Right renal pelvis (tissue), 4 donors: ENCODE results near the gene RTTN. TPM values are rescaled to one million over a fixed set of nuclear protein-coding genes. Genes with fewer than 3 reads are reported as not detected.

Experiments
- DNase-seq, 4 donors: peaks; one replicate each; pipeline ENCODE4 v3.0.0-alpha.2; 2013; ENCODE audit warnings: low read depth in 4 of 4, low spot score in 3 of 4, missing footprints in 1 of 4
- polyA plus RNA-seq, 4 donors: library from polyadenylated mRNA; unstranded; fragments of 120-200 nt; gene quantifications; one replicate each; pipeline ENCODE4 v1.2.1, GENCODE V29; 2013; ENCODE audit not compliant: insufficient read length in 4 of 4

The RTTN gene
- polyA plus RNA-seq, 4 donors: 17.2 to 20.2 (median 18.9) TPM

- DNase-seq: no peak
Measured at GRCh38 chr18:70085641-70086040, 119.8 kb downstream of the RTTN start.

- no peak for DNase-seq
Measured at GRCh38 chr18:70082430-70082829, 123.1 kb downstream of the RTTN start.

GRCh38 chr18:70078106-70078505 lies 127.4 kb downstream of the RTTN start:
- DNase-seq: no peak

GRCh38 chr18:70075906-70076305 lies 129.6 kb downstream of the RTTN start:
- DNase-seq: no peak

GRCh38 chr18:70074116-70074515 lies 131.4 kb downstream of the RTTN start:
- no peak for DNase-seq

- DNase-seq: no peak
Measured at GRCh38 chr18:70073432-70073831, 132.1 kb downstream of the RTTN start.

- DNase-seq: peak in 1 of 4 donors; percentile 8
Measured at GRCh38 chr18:70072678-70073077, 132.8 kb downstream of the RTTN start.

- no peak for DNase-seq
Measured at GRCh38 chr18:70069965-70070364, 135.5 kb downstream of the RTTN start.

- DNase-seq: no peak
Measured at GRCh38 chr18:70069382-70069781, 136.1 kb downstream of the RTTN start.

- no peak for DNase-seq
Measured at GRCh38 chr18:70068981-70069380, 136.5 kb downstream of the RTTN start.

- no peak for DNase-seq
Measured at GRCh38 chr18:70059684-70060083, 145.8 kb downstream of the RTTN start.

GRCh38 chr18:70058916-70059315 lies 146.6 kb downstream of the RTTN start:
- no peak for DNase-seq

GRCh38 chr18:70047931-70048603 lies 157.4 kb downstream of the RTTN start:
- DNase-seq: no peak

GRCh38 chr18:70046796-70047195 lies 158.7 kb downstream of the RTTN start:
- DNase-seq: no peak

- no peak for DNase-seq
Measured at GRCh38 chr18:70046207-70046606, 159.3 kb downstream of the RTTN start.

GRCh38 chr18:70044632-70045031 lies 160.9 kb downstream of the RTTN start:
- no peak for DNase-seq

- DNase-seq: no peak
Measured at GRCh38 chr18:70041459-70042050, 163.9 kb downstream of the RTTN start.

GRCh38 chr18:70039186-70039585 lies 166.3 kb downstream of the RTTN start:
- no peak for DNase-seq

- DNase-seq: no peak
Measured at GRCh38 chr18:70037431-70038061, 167.9 kb downstream of the RTTN start.

GRCh38 chr18:70036771-70037347 lies 168.6 kb downstream of the RTTN start:
- no peak for DNase-seq

GRCh38 chr18:70036168-70036567 lies 169.3 kb downstream of the RTTN start:
- DNase-seq: no peak

GRCh38 chr18:70031221-70031620 lies 174.3 kb downstream of the RTTN start:
- no peak for DNase-seq
